GM12892 (cell line): ENCODE results near the gene IFITM5.

Source experiments
- POLR2A ChIP-seq: IDR thresholded peaks from 2 replicates; pipeline ENCODE4 v1.6.1; 2011; ENCODE audit warnings: low read depth, low read length, control low read depth
- POLR2AphosphoS5 ChIP-seq: IDR thresholded peaks from 2 replicates; pipeline ENCODE4 v1.6.1; 2011; ENCODE audit warnings: low read depth, low read length, control low read depth

DNA sequence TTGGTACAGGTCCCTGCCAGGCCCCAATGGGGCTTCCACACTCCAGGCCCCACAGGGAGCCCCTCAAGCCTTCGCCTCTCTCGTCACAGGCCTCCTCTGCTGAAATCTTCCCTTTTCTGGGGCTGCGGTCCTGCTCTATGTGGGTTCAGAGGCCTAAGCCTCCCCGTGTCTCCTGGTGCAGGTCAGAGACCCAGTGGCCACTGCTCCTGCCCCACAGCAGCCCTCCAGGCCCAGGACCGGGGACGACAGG, 27.2 kb upstream of the IFITM5 start:
- TF ChIP-seq POLR2A (no peak), POLR2AphosphoS5 (no peak)
